HepG2 (cell line): Measurements from ENCODE around the gene CES3. TPM values are rescaled to one million over a fixed set of nuclear protein-coding genes. Genes with fewer than 3 reads are reported as not detected.

Experiments
- ATF3 ChIP-seq: sonication (generic); formaldehyde crosslinking; IDR thresholded peaks from 2 replicates; pipeline ENCODE4 v1.4.0; 2020; ENCODE audit warnings: missing genetic modification reagents
- BCL3 ChIP-seq: sonication (generic); formaldehyde crosslinking; IDR thresholded peaks from 2 replicates; pipeline ENCODE4 v1.5.1; 2020; ENCODE audit warnings: mild to moderate bottlenecking, missing genetic modification reagents, moderate library complexity
- MIER3 ChIP-seq: IDR thresholded peaks from 2 replicates; pipeline ENCODE4 v1.6.1; 2016; ENCODE audit warnings: missing compliant biosample characterization, borderline replicate concordance
- NR2F1 ChIP-seq, 2 experiments: fragments of 450-650 bp in 1 of 2; formaldehyde crosslinking in 1 of 2; IDR thresholded peaks; 2 replicates each; pipeline versions ENCODE4 v1.5.0 to v1.6.1; 2016 to 2020; ENCODE audit warnings: mild to moderate bottlenecking in 1 of 2, missing compliant biosample characterization in 1 of 2, missing genetic modification reagents in 1 of 2, moderate library complexity in 1 of 2
- NRL ChIP-seq: sonication (generic); formaldehyde crosslinking; IDR thresholded peaks from 2 replicates; pipeline ENCODE4 v1.5.0; 2020; ENCODE audit warnings: missing genetic modification reagents, mild to moderate bottlenecking, moderate library complexity, borderline replicate concordance
- TBL1XR1 ChIP-seq: fragments of 150-350 bp; IDR thresholded peaks from 2 replicates; pipeline ENCODE4 v1.6.1; 2014; ENCODE audit warnings: borderline replicate concordance, low read length; ENCODE audit not compliant: partially characterized antibody
- TRIM22 ChIP-seq: fragments of 450-650 bp; IDR thresholded peaks from 2 replicates; pipeline ENCODE4 v1.6.1; 2017
- ZFP37 ChIP-seq: sonication (generic); formaldehyde crosslinking; IDR thresholded peaks from 2 replicates; pipeline ENCODE4 v1.4.0; 2020; ENCODE audit warnings: missing genetic modification reagents, borderline replicate concordance
- ZFYVE20 ChIP-seq: sonication (generic); formaldehyde crosslinking; IDR thresholded peaks from 2 replicates; pipeline ENCODE4 v1.8.0; 2023; ENCODE audit warnings: low read depth, mild to moderate bottlenecking, moderate library complexity, missing genetic modification reagents, borderline replicate concordance
- ZNF501 ChIP-seq: sonication (generic); formaldehyde crosslinking; IDR thresholded peaks from 2 replicates; pipeline ENCODE4 v1.5.1; 2020; ENCODE audit warnings: mild to moderate bottlenecking, moderate library complexity, missing genetic modification reagents
- ZNF605 ChIP-seq: sonication (generic); formaldehyde crosslinking; IDR thresholded peaks from 2 replicates; pipeline ENCODE4 v1.8.0; 2022; ENCODE audit warnings: mild to moderate bottlenecking, missing genetic modification reagents
- ZNF691 ChIP-seq: sonication (generic); formaldehyde crosslinking; IDR thresholded peaks from 2 replicates; pipeline ENCODE4 v1.4.0; 2020; ENCODE audit warnings: missing genetic modification reagents, low read depth, mild to moderate bottlenecking, borderline replicate concordance
- polyA plus RNA-seq, 8 experiments: library from polyadenylated mRNA; depleted of rRNA in 3 of 8; stranded (reverse) in 7 of 8; unstranded in 1 of 8; fragments of >200 nt; fragmentation: Illumina TruSeq in 4 of 8; extraction: Trizol in 4 of 8; gene quantifications; 2 replicates each; pipeline versions ENCODE4 v1.2.1 to v1.2.3, GENCODE V29; 2011 to 2016; ENCODE audit warnings: low read depth in 4 of 8, missing spikeins in 1 of 8, mixed read lengths in 1 of 8; ENCODE audit not compliant: insufficient read depth in 1 of 8
- total RNA-seq, 5 experiments: library from RNA; depleted of rRNA; stranded (reverse); fragments of >200 nt; fragmentation: Illumina TruSeq; extraction: Trizol; gene quantifications; 2 replicates each; pipeline ENCODE4 v1.2.3, GENCODE V29; 2016; ENCODE audit warnings: low read depth in 1 of 5
- TF ChIP-seq, protein P1 (sequence below): sonication (generic); formaldehyde crosslinking; IDR thresholded peaks from 2 replicates; pipeline ENCODE4 v1.4.0; 2020; ENCODE audit warnings: missing genetic modification reagents, borderline replicate concordance
- TF ChIP-seq, protein P2 (sequence below): sonication (generic); formaldehyde crosslinking; IDR thresholded peaks from 2 replicates; pipeline ENCODE4 v1.8.0; 2022; ENCODE audit warnings: missing genetic modification reagents, mild to moderate bottlenecking, borderline replicate concordance
- TF ChIP-seq, protein P3 (sequence below): sonication (generic); formaldehyde crosslinking; IDR thresholded peaks from 2 replicates; pipeline ENCODE4 v1.5.1; 2020; ENCODE audit warnings: missing genetic modification reagents, mild to moderate bottlenecking, borderline replicate concordance

Gene CES3
- total and polyA plus RNA-seq, 2 of the 13 experiments (the other 11 are each of a cell fraction or from before 2014, with no cell fraction given) = 6.6 to 17.4 TPM

DNA sequence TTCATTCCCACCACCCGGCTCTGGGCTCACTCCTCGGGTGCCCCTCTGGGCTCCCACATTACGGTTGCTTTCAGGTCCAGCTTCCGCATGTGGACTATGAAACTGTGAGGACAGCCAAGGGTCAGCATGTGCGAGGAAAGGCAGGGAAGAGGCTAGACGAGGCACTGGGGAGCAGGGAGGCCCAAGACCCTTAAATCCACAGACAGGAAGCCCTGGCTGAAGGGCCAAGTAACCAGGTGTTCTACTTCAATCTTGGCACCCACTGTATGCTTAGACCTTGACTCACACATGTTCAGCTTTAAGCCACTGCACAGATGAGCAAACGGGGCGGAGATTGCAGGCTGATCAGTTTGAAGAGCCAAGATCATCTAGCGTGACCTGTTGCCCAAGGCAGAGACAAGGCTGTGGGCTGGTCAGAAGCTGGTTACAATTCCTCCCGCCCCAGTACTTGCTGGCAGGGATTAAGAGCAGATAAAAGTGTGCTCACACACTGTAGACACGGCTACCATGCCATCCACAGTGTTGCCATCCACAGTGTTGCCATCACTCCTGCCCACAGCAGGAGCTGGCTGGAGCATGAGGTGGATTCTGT is 27.2 kb downstream of the CES3 start, which contains the start of gene CES4A (continued):
- TF ChIP-seq BCL3 (CRISPR knock-in tag) (0 out of 2 replicates have a peak, but pooled peaks have one; percentile 40), ATF3 (CRISPR knock-in tag) (no peak), NR2F1 (CRISPR knock-in tag; IDR thresholded peaks at IDR 0.05) (peak in 1 of 2 experiments; percentile 64; a peak in 1 of 4 replicates), ZFP37 (CRISPR knock-in tag) (0 out of 2 replicates have a peak, but pooled peaks have one; percentile 30), TBL1XR1 (no peak), ZNF501 (peak; percentile 67), TRIM22 (no peak), ZNF605 (CRISPR knock-in tag) (peak; percentile 55; the same call in 1 of the 2 replicates), MIER3 (no peak), NRL (CRISPR knock-in tag) (peak; percentile 48; the same call in 1 of the 2 replicates), ZNF691 (CRISPR knock-in tag) (0 out of 2 replicates have a peak, but pooled peaks have one; percentile 65), ZFYVE20 (CRISPR knock-in tag) (no peak)
- TF ChIP-seq, protein P1, sequence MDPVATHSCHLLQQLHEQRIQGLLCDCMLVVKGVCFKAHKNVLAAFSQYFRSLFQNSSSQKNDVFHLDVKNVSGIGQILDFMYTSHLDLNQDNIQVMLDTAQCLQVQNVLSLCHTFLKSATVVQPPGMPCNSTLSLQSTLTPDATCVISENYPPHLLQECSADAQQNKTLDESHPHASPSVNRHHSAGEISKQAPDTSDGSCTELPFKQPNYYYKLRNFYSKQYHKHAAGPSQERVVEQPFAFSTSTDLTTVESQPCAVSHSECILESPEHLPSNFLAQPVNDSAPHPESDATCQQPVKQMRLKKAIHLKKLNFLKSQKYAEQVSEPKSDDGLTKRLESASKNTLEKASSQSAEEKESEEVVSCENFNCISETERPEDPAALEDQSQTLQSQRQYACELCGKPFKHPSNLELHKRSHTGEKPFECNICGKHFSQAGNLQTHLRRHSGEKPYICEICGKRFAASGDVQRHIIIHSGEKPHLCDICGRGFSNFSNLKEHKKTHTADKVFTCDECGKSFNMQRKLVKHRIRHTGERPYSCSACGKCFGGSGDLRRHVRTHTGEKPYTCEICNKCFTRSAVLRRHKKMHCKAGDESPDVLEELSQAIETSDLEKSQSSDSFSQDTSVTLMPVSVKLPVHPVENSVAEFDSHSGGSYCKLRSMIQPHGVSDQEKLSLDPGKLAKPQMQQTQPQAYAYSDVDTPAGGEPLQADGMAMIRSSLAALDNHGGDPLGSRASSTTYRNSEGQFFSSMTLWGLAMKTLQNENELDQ (CRISPR knock-in tag) = no peak
- TF ChIP-seq, protein P2, sequence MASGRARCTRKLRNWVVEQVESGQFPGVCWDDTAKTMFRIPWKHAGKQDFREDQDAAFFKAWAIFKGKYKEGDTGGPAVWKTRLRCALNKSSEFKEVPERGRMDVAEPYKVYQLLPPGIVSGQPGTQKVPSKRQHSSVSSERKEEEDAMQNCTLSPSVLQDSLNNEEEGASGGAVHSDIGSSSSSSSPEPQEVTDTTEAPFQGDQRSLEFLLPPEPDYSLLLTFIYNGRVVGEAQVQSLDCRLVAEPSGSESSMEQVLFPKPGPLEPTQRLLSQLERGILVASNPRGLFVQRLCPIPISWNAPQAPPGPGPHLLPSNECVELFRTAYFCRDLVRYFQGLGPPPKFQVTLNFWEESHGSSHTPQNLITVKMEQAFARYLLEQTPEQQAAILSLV (CRISPR knock-in tag) = 0 out of 2 replicates have a peak, but pooled peaks have one; percentile 20
- TF ChIP-seq, protein P3, sequence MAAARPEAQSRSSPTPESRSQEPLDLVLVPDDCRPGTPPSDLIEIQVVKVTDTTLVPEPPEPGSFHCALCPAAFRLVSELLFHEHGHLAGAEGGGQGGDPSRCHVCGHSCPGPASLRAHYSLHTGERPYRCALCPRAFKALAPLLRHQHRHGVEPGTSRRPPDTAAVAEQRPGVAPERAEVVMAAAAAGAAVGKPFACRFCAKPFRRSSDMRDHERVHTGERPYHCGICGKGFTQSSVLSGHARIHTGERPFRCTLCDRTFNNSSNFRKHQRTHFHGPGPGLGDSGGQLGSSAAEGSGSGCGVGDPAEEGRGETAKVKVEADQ (CRISPR knock-in tag) = peak; percentile 58; the same call in 1 of the 2 replicates
